Naive thymus-derived CD4-positive, alpha-beta T cell (primary cell): Measurements from ENCODE around the gene ATP6V1A. TPM values are rescaled to one million over a fixed set of nuclear protein-coding genes. Genes with fewer than 3 reads are reported as not detected.
A peak's percentile ranks its signal among the peaks of the same experiment; 100 is the strongest.

Experiments used
- ATAC-seq: fragments of 150-1000 bp; cut with Tn5 transposase; 2 replicates; pipeline ENCODE4 v1.10.0; 2021; ENCODE audit warnings: mild to moderate bottlenecking, moderate library complexity
- CTCF ChIA-PET: fragments of 350-600 bp; sonication (Branson Sonifier 250); formaldehyde crosslinking; loops from one replicate; lab custom pipeline; 2021; ENCODE audit warnings: antibody characterized with exemption; lab: Charles Lee
- POLR2A ChIA-PET: fragments of 350-600 bp; sonication (Branson Sonifier 250); formaldehyde crosslinking; loops from one replicate; lab custom pipeline; 2021; ENCODE audit warnings: antibody characterized with exemption, inconsistent platforms; lab: Charles Lee
- DNase-seq, 9 donors: peaks; one replicate each; pipeline versions ENCODE4 v3.0.0 to v3.0.0-alpha.2; 2020 to 2022; ENCODE audit warnings: mixed read lengths in 1 of 9
- H3K27ac ChIP-seq: one replicate; pipeline ENCODE4 v1.7.0; 2013; ENCODE audit warnings: mild to moderate bottlenecking, low read depth, low read length, moderate library complexity
- H3K27me3 ChIP-seq, 2 donors: one replicate each; pipeline ENCODE4 v1.7.0; 2013; ENCODE audit warnings: low read length in 2 of 2, mild to moderate bottlenecking in 2 of 2, moderate library complexity in 2 of 2; ENCODE audit not compliant: control insufficient read depth in 2 of 2, insufficient read depth in 2 of 2
- H3K36me3 ChIP-seq, 3 experiments: 1 replicate in 2 of 3; 2 replicates in 1 of 3; pipeline ENCODE4 v1.7.0; 2013; ENCODE audit warnings: low read length in 3 of 3, mild to moderate bottlenecking in 3 of 3, moderate library complexity in 1 of 3; ENCODE audit not compliant: insufficient read depth in 3 of 3, control insufficient read depth in 2 of 3
- H3K4me1 ChIP-seq, 2 donors: one replicate each; pipeline ENCODE4 v1.7.0; 2013; ENCODE audit warnings: low read length in 2 of 2, mild to moderate bottlenecking in 2 of 2, moderate library complexity in 1 of 2; ENCODE audit not compliant: control insufficient read depth in 2 of 2, insufficient read depth in 2 of 2
- H3K4me3 ChIP-seq: 2 replicates; pipeline ENCODE4 v1.7.0; 2013; ENCODE audit warnings: mild to moderate bottlenecking, low read length
- H3K9me3 ChIP-seq, 3 experiments: 1 replicate in 2 of 3; 2 replicates in 1 of 3; pipeline ENCODE4 v1.7.0; 2013; ENCODE audit warnings: low read length in 3 of 3; ENCODE audit not compliant: control insufficient read depth in 2 of 3
- H3K27ac Mint-ChIP-seq, 9 donors: one replicate each; pipeline ENCODE4 v1.8.0; 2020 to 2022; ENCODE audit warnings: mixed read lengths in 9 of 9, mild to moderate bottlenecking in 8 of 9, moderate library complexity in 5 of 9, inconsistent platforms in 2 of 9
- H3K27me3 Mint-ChIP-seq, 5 donors: one replicate each; pipeline ENCODE4 v1.8.0; 2021 to 2022; ENCODE audit warnings: mixed read lengths in 5 of 5, mild to moderate bottlenecking in 1 of 5
- H3K36me3 Mint-ChIP-seq, 5 donors: one replicate each; pipeline ENCODE4 v1.8.0; 2020 to 2022; ENCODE audit warnings: mixed read lengths in 5 of 5, mild to moderate bottlenecking in 3 of 5, inconsistent platforms in 1 of 5
- H3K4me1 Mint-ChIP-seq, 7 donors: one replicate each; pipeline ENCODE4 v1.8.0; 2020 to 2022; ENCODE audit warnings: mixed read lengths in 7 of 7, mild to moderate bottlenecking in 3 of 7, inconsistent platforms in 1 of 7
- H3K4me3 Mint-ChIP-seq, 10 donors: one replicate each; pipeline ENCODE4 v1.8.0; 2020 to 2022; ENCODE audit warnings: mild to moderate bottlenecking in 10 of 10, mixed read lengths in 10 of 10, moderate library complexity in 6 of 10, inconsistent platforms in 2 of 10
- H3K9me3 Mint-ChIP-seq, 11 donors: one replicate each; pipeline ENCODE4 v1.8.0; 2020 to 2022; ENCODE audit warnings: mixed read lengths in 11 of 11, mild to moderate bottlenecking in 4 of 11, inconsistent platforms in 1 of 11, moderate library complexity in 1 of 11
- intact Hi-C, 2 donors: fragments of 100-400 bp; cut with micrococcal nuclease; formaldehyde crosslinking; loops; one replicate each; pipeline ENCODE4 v1.15.1; 2023
- polyA plus RNA-seq, 2 donors: library from polyadenylated mRNA; unstranded; fragments of 300-500 nt; fragmentation: Illumina TruSeq; gene quantifications; one replicate each; pipeline ENCODE4 v1.2.3, GENCODE V29; 2021
- total RNA-seq, 6 experiments: library from RNA in 5 of 6; stranded (reverse) in 5 of 6; gene quantifications; 1 replicate in 5 of 6; 2 replicates in 1 of 6; pipeline ENCODE4 v1.2.3 and lab custom pipeline; 2021 to 2026

The ATP6V1A gene
- total RNA-seq (10 to 100 TPM; 11.9 to 44.8 (median 28.1) TPM), polyA plus RNA-seq (10 to 100 TPM; 29.0 to 41.1 TPM), total RNA-seq (lab: John Stamatoyannopoulos, UW) (26.1 reads per million, percentile 56 among the genes with 10 or more reads in this experiment)

GRCh38 chr3:113746548-113747282 is at the start of gene ATP6V1A:
Gene ATP6V1A (plus strand): TSS chr3:113747035. CDS start chr3:113778754, 31,719 bp downstream.
- ATAC-seq: peak; percentile 72
- Mint-ChIP-seq H3K27ac (peak within 1 kb of the TSS; percentile 98 to 100 (median 100)), H3K36me3 (peaks cover 0 to 5% (median 3%) of the 10 kb centered on the region in 5 donors), H3K4me1 (peaks cover 40 to 72% (median 65%) of the 10 kb centered on the region in 7 donors), H3K9me3 (peaks cover 0 to 6% (median 0%) of the 10 kb centered on the region in 11 donors), H3K27me3 (no peaks in the 10 kb centered on the region), H3K4me3 (peak within 1 kb of the TSS; percentile 92 to 100 (median 96))
- peak; percentile 61 to 91 (median 85) for DNase-seq
- Histone ChIP-seq H3K4me1 (peaks cover 25 to 32% of the 10 kb centered on the region in 2 donors), H3K27ac (peak within 1 kb of the TSS; percentile 99), H3K27me3 (no peaks in the 10 kb centered on the region), H3K9me3 (no peaks in the 10 kb centered on the region), H3K36me3 (no peaks in the 10 kb centered on the region), H3K4me3 (peak within 1 kb of the TSS; percentile 90)
- intact Hi-C loops: loop anchor here (1.0 to 10.0 kb wide), 13 partner anchors 36 to 1619 kb away; partner anchors contain the start of genes CCDC191 (in 2 of the 2), QTRT2 (in 2 of the 2), SIDT1 (in 2 of the 2) and SPICE1 (in 2 of the 2)
- ChIA-PET CTCF (interaction anchor here (0.5 to 3.0 kb wide), 4 partner anchors 12 to 286 kb away, joined by 3 to 33 read pairs (median 10); no protein-coding TSS in a partner anchor), POLR2A (interaction anchor here (0.6 to 3.7 kb wide), 16 partner anchors 11 to 1400 kb away, joined by 3 to 69 read pairs (median 3); partner anchors contain the start of genes GTPBP8, SPICE1, USF3 and ZBTB20)

GRCh38 chr3:113697500-113698090 is 49.2 kb upstream of the ATP6V1A start:
- Histone ChIP-seq H3K9me3 (no peaks in the 10 kb centered on the region), H3K36me3 (no peaks in the 10 kb centered on the region), H3K4me1 (peaks cover 11 to 27% of the 10 kb centered on the region in 2 donors), H3K27me3 (no peaks in the 10 kb centered on the region), H3K27ac (peak overlapping the region; percentile 86), H3K4me3 (peak overlapping the region; percentile 82)
- peaks cover 0 to 10% (median 0%) of the 10 kb centered on the region in 5 donors for H3K36me3 Mint-ChIP-seq
- POLR2A ChIA-PET: interaction anchor here (0.6 to 5.7 kb wide), 5 partner anchors 29 to 974 kb away, joined by 3 to 69 read pairs (median 3); partner anchors contain the start of genes ATP6V1A and NAA50
- CTCF ChIA-PET: interaction anchor here (4.0 kb wide), 1 partner anchor 48 kb away, joined by 15 read pairs; the partner anchor contains the start of genes ATP6V1A and NAA50
- DNase-seq (peak in 1 of 9 donors; percentile 27), ATAC-seq (no peak)
- no peak overlapping the region for H3K4me3 Mint-ChIP-seq
- H3K4me1 Mint-ChIP-seq: peaks cover 23 to 36% (median 29%) of the 10 kb centered on the region in 7 donors
- no peaks in the 10 kb centered on the region for H3K27me3 Mint-ChIP-seq
- intact Hi-C loops: loop anchor here (1.0 to 10.0 kb wide), 9 partner anchors 39 to 1573 kb away; partner anchors contain the start of genes GTPBP8 (in 1 of the 2) and ZDHHC23 (in 1 of the 2)
- H3K27ac Mint-ChIP-seq: no peak overlapping the region
- H3K9me3 Mint-ChIP-seq: no peaks in the 10 kb centered on the region

GRCh38 chr3:113698213-113698742 is 48.6 kb upstream of the ATP6V1A start:
- H3K27ac Mint-ChIP-seq: peak overlapping the region in 1 of 9 donors; percentile 34
- peak overlapping the region in 2 of 10 donors; percentile 69 to 76 for H3K4me3 Mint-ChIP-seq
- no peaks in the 10 kb centered on the region for H3K9me3 ChIP-seq
- peaks cover 0 to 7% (median 0%) of the 10 kb centered on the region in 5 donors for H3K36me3 Mint-ChIP-seq
- H3K27ac ChIP-seq: peak overlapping the region; percentile 86
- H3K9me3 Mint-ChIP-seq: no peaks in the 10 kb centered on the region
- ChIA-PET POLR2A (interaction anchor here (0.6 to 5.7 kb wide), 8 partner anchors 13 to 270 kb away, joined by 3 to 69 read pairs (median 4); partner anchors contain the start of genes ATP6V1A, NAA50 and SPICE1), CTCF (interaction anchor here (0.7 to 4.0 kb wide), 2 partner anchors 48 to 455 kb away, joined by 3 to 15 read pairs; partner anchors contain the start of genes ATP6V1A and NAA50)
- ATAC-seq: no peak
- no peak for DNase-seq
- no peaks in the 10 kb centered on the region for H3K27me3 Mint-ChIP-seq
- no peaks in the 10 kb centered on the region for H3K36me3 ChIP-seq
- peaks cover 21 to 31% (median 23%) of the 10 kb centered on the region in 7 donors for H3K4me1 Mint-ChIP-seq
- peaks cover 11 to 27% of the 10 kb centered on the region in 2 donors for H3K4me1 ChIP-seq
- peak overlapping the region; percentile 82 for H3K4me3 ChIP-seq
- no peaks in the 10 kb centered on the region for H3K27me3 ChIP-seq
- intact Hi-C loops: loop anchor here (5.0 to 10.0 kb wide), 4 partner anchors 514 to 1573 kb away; partner anchors contain the start of gene GTPBP8 (in 1 of the 2)

- Histone ChIP-seq H3K36me3 (no peaks in the 10 kb centered on the region), H3K9me3 (no peaks in the 10 kb centered on the region), H3K4me1 (peaks cover 4 to 27% of the 10 kb centered on the region in 2 donors), H3K4me3 (no peak overlapping the region), H3K27me3 (no peaks in the 10 kb centered on the region), H3K27ac (peak overlapping the region; percentile 86)
- no peaks in the 10 kb centered on the region for H3K9me3 Mint-ChIP-seq
- peak overlapping the region in 3 of 9 donors; percentile 10 to 86 (median 80) for H3K27ac Mint-ChIP-seq
- H3K27me3 Mint-ChIP-seq: no peaks in the 10 kb centered on the region
- ATAC-seq (no peak), DNase-seq (peak in 4 of 9 donors; percentile 2 to 26 (median 6))
- intact Hi-C loops: loop anchor here (5.0 to 10.0 kb wide), 4 partner anchors 513 to 1574 kb away; partner anchors contain the start of gene GTPBP8 (in 1 of the 2)
- H3K4me3 Mint-ChIP-seq: peak overlapping the region in 4 of 10 donors; percentile 69 to 87 (median 77)
- ChIA-PET CTCF (interaction anchor here (0.7 to 4.0 kb wide), 3 partner anchors 10 to 454 kb away, joined by 3 to 15 read pairs (median 4); partner anchors contain the start of genes ATP6V1A and NAA50), POLR2A (interaction anchor here (0.7 to 5.7 kb wide), 6 partner anchors 12 to 270 kb away, joined by 3 to 69 read pairs (median 4); partner anchors contain the start of genes ATP6V1A, NAA50 and SPICE1)
- peaks cover 0 to 3% (median 0%) of the 10 kb centered on the region in 5 donors for H3K36me3 Mint-ChIP-seq
- peaks cover 15 to 25% (median 16%) of the 10 kb centered on the region in 7 donors for H3K4me1 Mint-ChIP-seq
These were observed 47.9 kb upstream of the ATP6V1A start for GRCh38 chr3:113698956-113699355.

- DNase-seq: no peak
- Histone ChIP-seq H3K9me3 (no peaks in the 10 kb centered on the region), H3K27ac (no peak overlapping the region), H3K4me3 (no peak overlapping the region), H3K27me3 (no peaks in the 10 kb centered on the region), H3K4me1 (no peaks in the 10 kb centered on the region), H3K36me3 (no peaks in the 10 kb centered on the region)
- Mint-ChIP-seq H3K4me3 (no peak overlapping the region), H3K36me3 (no peaks in the 10 kb centered on the region), H3K27ac (no peak overlapping the region), H3K4me1 (peaks cover 0 to 4% (median 0%) of the 10 kb centered on the region in 7 donors), H3K9me3 (no peaks in the 10 kb centered on the region), H3K27me3 (peaks cover 14 to 47% (median 37%) of the 10 kb centered on the region in 5 donors)
- CTCF ChIA-PET: interaction anchor here (0.7 kb wide), 1 partner anchor 326 kb away, joined by 3 read pairs; no protein-coding TSS in a partner anchor
- ATAC-seq: no peak
- intact Hi-C loops: no loop called here
- POLR2A ChIA-PET: no interaction called here
These were observed 39.0 kb upstream of the ATP6V1A start for GRCh38 chr3:113707835-113708234.
